Effector memory CD4-positive, alpha-beta T cell (primary cell): ENCODE measurements around the gene LRRC8A.
"Not testable (repeated sequence)": the region's sequence is repeated elsewhere in the genome, so short reads cannot be mapped to it uniquely, and the experiment has no call there.

ENCODE experiments used
- DNase-seq, 3 donors: peaks; one replicate each; pipeline ENCODE4 v3.0.0-alpha.2; 2020
- H3K27ac ChIP-seq: 2 replicates; pipeline ENCODE4 v1.7.0; 2013; ENCODE audit warnings: mild to moderate bottlenecking, low read length, moderate library complexity; ENCODE audit not compliant: insufficient read depth, poor library complexity, severe bottlenecking
- H3K27me3 ChIP-seq: replicated peaks from 2 replicates; pipeline ENCODE4 v1.7.0; 2013; ENCODE audit warnings: mild to moderate bottlenecking, low read length; ENCODE audit not compliant: insufficient read depth, control insufficient read depth, poor library complexity, severe bottlenecking
- H3K36me3 ChIP-seq: 2 replicates; pipeline ENCODE4 v1.7.0; 2013; ENCODE audit warnings: mild to moderate bottlenecking, low read length, moderate library complexity; ENCODE audit not compliant: control insufficient read depth, insufficient read depth
- H3K4me1 ChIP-seq: 2 replicates; pipeline ENCODE4 v1.7.0; 2013; ENCODE audit warnings: low read length, mild to moderate bottlenecking; ENCODE audit not compliant: control insufficient read depth, insufficient read depth, poor library complexity, severe bottlenecking
- H3K4me3 ChIP-seq: 2 replicates; pipeline ENCODE4 v1.7.0; 2013; ENCODE audit warnings: low read length, low read depth, mild to moderate bottlenecking; ENCODE audit not compliant: insufficient read depth, poor library complexity, severe bottlenecking
- H3K9me3 ChIP-seq: 2 replicates; pipeline ENCODE4 v1.7.0; 2013; ENCODE audit warnings: mild to moderate bottlenecking, low read length, moderate library complexity; ENCODE audit not compliant: control insufficient read depth

The LRRC8A gene

DNA sequence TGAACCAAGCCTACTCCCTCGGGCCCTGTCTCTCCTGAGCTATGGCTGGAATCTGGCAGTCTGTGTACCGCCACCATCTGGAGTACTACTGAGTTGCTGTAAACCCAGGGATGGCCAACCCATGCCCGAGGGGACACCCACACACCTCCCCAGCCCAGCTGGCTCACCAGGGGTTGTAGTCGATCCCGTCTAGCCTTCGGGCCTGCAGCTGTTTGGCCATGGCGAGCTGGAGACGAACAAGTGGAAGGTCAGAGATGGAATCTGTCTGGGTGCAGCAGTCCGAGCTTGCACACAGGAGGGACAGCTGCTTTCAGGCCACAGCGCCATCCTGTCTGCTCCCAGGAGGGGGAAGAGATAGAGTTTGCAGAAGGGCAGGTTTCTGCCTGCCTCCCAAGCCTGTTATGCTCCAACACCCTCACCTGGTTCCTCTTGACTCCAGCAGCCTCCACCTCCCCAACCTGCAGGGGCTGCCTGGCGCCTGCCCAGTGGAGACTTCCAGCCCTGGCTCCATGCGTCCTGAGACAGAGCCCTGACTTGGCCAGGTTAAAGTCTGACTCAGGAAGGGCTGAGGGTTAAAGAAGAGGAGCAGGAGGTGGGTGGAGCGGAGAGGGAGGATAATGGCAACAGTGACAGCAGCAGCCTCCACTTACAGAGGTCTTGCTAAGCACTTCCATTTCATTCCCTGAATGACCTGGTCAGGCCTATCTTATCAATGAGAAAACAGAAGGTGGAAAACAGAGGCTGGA is 36.6 kb upstream of the LRRC8A start:
- Histone ChIP-seq H3K36me3 (peaks cover 3% of the 10 kb centered on the region), H3K4me3 (no peak overlapping the region), H3K9me3 (no peaks in the 10 kb centered on the region), H3K27me3 (no peaks in the 10 kb centered on the region), H3K4me1 (no peaks in the 10 kb centered on the region), H3K27ac (no peak overlapping the region)
- DNase-seq, result no peak

DNA sequence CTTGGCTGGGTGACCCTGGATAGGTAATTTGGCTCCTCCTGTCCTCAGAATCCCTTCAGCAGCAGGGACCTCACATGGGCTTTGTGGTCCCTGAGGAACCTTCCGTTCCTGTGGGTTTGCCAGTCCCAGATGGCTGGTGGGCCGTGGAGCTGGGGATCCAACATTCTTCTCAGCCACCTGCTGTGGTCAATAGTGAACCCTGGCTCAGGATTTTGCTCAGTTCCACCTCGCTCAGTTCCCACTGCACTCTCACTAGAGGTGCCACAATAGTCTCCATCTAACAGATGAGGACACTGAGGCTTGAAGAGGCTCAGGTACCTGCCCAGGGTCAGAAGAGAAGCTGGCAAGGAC is 35.3 kb upstream of the LRRC8A start:
- no peak overlapping the region for H3K4me3 ChIP-seq
- H3K4me1 ChIP-seq, result no peaks in the 10 kb centered on the region
- no peaks in the 10 kb centered on the region for H3K9me3 ChIP-seq
- no peaks in the 10 kb centered on the region for H3K27me3 ChIP-seq
- DNase-seq, result no peak
- H3K36me3 ChIP-seq, result peaks cover 3% of the 10 kb centered on the region
- H3K27ac ChIP-seq, result no peak overlapping the region

DNA sequence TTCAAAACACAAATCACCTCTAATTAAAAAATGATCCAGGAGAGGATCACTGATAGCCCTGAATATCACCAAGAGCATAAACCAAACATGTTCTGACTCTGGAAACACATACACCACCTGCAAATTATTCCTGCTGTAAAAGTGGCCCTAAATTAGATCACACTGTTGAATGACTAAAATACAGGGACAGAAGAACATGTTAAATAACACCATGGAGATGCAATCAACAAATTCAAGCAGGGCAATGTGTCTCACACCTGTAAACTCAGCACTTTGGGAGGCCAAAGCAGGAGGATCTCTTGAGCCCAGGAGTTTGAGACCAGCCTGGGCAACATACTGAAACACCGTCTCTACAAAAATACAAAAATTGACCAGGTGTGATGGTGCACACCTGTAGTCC is 34.1 kb upstream of the LRRC8A start:
- H3K36me3 ChIP-seq, result no peaks in the 10 kb centered on the region
- no peaks in the 10 kb centered on the region for H3K4me1 ChIP-seq
- no peak for DNase-seq
- no peaks in the 10 kb centered on the region for H3K9me3 ChIP-seq
- H3K4me3 ChIP-seq, result no peak overlapping the region
- no peak overlapping the region for H3K27ac ChIP-seq
- H3K27me3 ChIP-seq, result no peaks in the 10 kb centered on the region

DNA sequence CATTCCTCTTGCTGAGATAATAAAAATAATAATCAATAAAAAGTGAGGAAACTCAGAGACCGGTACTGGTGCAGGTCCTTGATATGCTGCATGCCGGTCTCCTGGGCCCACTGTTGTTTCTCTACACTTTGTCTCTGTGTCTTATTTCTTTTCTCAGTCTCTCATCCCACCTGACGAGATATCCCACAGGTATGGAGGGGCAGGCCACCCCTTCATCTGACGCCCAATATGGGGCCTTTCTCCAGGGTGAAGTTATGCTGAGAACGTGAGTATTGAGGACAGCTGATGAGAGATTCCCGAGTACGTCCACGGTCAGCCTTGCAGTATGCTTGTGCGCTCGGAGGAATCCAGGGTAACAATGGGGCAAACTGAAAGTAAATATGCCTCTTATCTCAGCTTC is 30.9 kb upstream of the LRRC8A start:
- DNase-seq, H3K4me1 ChIP-seq, H3K4me3 ChIP-seq, H3K9me3 ChIP-seq, H3K36me3 ChIP-seq, H3K27ac ChIP-seq, H3K27me3 ChIP-seq: not testable (repeated sequence)

DNA sequence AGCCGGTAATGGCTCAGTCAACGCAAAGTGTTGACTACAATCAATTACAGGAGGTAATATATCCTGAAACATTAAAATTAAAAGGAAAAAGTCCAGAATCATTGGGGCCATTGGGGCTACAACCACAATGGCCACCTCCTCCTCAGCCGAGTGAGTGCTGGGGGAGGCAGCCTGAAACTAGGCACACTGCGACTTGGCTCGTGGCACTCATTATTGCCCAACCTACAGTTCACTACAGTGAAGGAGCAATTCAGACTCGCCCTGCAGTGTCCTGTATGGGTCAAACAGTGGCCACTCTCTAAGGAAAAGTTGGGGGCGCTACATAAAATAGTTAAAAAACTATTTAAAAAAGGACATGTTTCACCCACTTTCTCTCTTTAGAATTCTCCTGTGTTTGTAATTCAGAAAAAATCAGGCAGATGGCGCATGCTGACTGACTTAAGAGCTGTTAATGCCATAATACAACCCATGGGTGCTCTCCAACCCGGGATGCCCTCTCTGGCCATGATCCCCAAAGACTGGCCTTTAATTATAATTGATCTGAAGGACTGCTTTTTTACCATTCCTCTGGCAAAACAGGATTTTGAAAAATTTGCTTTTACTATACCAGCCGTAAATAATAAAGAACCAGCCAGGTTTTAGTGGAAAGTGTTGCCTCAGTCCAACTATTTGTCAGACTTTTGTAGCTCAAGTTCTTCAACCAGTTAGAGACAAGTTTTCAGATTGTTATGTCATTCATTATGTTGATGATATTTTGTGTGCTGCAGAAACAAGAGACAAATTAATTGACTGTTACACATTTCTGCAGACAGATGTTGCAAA is 29.9 kb upstream of the LRRC8A start:
- not testable (repeated sequence) for H3K27me3 ChIP-seq, H3K4me1 ChIP-seq, H3K27ac ChIP-seq, DNase-seq, H3K4me3 ChIP-seq, H3K36me3 ChIP-seq, H3K9me3 ChIP-seq

DNA sequence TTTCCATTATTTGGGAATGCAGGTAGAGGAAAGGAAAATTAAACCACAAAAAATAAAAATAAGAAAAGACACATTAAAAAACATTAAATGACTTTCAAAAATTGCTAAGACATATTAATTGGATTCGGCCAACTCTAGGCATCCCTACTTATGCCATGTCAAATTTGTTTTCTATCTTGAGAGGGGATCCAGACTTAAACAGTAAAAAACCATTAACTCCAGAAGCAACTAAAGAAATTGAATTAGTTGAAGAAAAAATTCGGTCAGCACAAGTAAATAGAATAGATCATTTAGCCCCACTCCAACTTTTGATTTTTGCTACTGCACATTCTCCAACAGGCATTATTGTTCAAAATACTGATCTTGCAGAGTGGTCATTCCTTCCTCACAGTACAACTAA is 29.3 kb upstream of the LRRC8A start:
- H3K36me3 ChIP-seq, H3K9me3 ChIP-seq, DNase-seq, H3K4me3 ChIP-seq, H3K27me3 ChIP-seq, H3K4me1 ChIP-seq, H3K27ac ChIP-seq: not testable (repeated sequence)

DNA sequence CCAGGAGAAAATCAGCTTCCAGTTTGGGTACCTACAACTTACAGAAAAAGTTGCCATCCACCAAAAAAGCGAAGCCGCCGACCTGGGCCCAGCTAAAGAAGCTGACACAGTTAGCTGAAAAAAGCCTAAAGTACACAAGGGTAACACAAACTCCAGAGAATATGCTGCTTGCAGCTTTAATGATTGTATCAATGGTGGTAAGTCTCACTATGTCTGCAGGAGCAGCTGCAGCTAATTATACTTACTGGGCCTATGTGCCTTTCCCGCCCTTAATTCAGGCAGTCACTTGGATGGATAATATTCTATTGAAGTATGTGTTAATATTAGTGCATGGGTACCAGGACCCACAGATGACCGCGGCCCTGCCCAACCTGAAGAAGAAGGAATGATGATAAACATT is 27.5 kb upstream of the LRRC8A start:
- H3K9me3 ChIP-seq, H3K36me3 ChIP-seq, H3K27me3 ChIP-seq, H3K27ac ChIP-seq, H3K4me3 ChIP-seq, H3K4me1 ChIP-seq, DNase-seq: not testable (repeated sequence)

DNA sequence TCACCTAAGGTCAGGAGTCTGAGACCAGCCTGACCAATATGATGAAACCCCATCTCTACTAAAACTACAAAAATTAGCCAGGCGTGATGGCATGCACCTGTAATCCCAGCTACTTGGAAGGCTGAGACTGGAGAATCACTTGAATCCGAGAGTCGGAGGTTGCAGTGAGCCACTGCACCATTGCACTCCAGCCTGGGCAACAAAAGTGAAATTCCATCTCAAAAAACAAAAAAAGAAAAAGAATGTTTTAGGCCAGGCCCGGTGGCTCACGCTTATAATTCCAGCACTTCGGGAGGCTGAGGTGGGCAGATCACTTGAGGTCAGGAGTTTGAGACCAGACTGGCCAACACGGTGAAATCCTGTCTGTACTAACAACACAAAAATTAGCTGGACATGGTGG is 23.5 kb upstream of the LRRC8A start:
- H3K9me3 ChIP-seq, DNase-seq, H3K36me3 ChIP-seq, H3K4me3 ChIP-seq, H3K4me1 ChIP-seq, H3K27ac ChIP-seq, H3K27me3 ChIP-seq: not testable (repeated sequence)

DNA sequence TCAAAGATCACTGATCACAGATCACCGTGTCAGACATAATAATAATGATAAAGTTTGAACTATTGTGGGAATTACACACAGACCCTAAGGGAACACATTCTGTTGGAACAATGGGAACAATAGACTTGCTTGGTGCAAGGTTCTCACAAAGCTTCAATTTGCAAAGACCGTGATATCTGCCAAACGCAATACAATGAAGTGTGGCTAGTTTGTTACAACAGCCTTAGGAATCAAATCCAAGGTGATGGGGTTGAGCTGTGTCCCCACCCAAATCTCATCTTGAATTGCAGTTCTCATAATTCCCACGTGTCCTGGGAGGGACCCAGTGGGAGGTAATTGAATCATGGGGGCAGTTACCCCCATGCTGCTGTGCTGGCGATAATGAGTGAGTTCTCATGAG is 21.0 kb upstream of the LRRC8A start:
- no peaks in the 10 kb centered on the region for H3K27me3 ChIP-seq
- no peak for DNase-seq
- no peaks in the 10 kb centered on the region for H3K4me1 ChIP-seq
- H3K27ac ChIP-seq, result no peak overlapping the region
- H3K36me3 ChIP-seq, result no peaks in the 10 kb centered on the region
- H3K4me3 ChIP-seq, result no peak overlapping the region
- no peaks in the 10 kb centered on the region for H3K9me3 ChIP-seq

DNA sequence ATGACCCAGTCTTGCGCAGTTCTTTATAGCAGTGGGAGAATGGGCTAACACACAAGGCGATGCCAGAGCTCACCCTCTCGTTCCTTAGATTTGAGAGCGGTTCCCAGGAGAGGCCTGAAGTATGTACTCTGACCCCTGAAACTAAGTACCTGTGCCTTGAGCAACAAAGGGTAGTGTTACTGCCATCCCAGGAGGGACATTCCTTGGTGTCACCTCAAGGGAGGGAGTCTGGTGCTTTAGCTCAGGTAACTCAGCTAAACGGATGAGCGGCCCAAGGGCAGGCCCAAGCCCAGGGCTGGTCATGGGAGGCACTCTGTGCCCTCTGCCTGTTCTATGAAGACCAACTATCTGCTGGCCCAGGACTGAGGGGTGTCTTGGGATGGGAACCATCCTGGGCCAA is 20.4 kb upstream of the LRRC8A start:
- no peak overlapping the region for H3K27ac ChIP-seq
- H3K27me3 ChIP-seq, result no peaks in the 10 kb centered on the region
- no peaks in the 10 kb centered on the region for H3K4me1 ChIP-seq
- no peak for DNase-seq
- H3K9me3 ChIP-seq, result no peaks in the 10 kb centered on the region
- no peaks in the 10 kb centered on the region for H3K36me3 ChIP-seq
- no peak overlapping the region for H3K4me3 ChIP-seq
